Ammon's horn (tissue), 1 donor: ENCODE results near the gene CCR6.

Experiments
- DNase-seq: peaks from one replicate; pipeline ENCODE4 v3.0.0-alpha.2; 2016; ENCODE audit warnings: low spot score

Gene CCR6

GRCh38 chr6:167120583-167120903 is 2.4 kb upstream of the CCR6 start:
- DNase-seq: no peak

DNA sequence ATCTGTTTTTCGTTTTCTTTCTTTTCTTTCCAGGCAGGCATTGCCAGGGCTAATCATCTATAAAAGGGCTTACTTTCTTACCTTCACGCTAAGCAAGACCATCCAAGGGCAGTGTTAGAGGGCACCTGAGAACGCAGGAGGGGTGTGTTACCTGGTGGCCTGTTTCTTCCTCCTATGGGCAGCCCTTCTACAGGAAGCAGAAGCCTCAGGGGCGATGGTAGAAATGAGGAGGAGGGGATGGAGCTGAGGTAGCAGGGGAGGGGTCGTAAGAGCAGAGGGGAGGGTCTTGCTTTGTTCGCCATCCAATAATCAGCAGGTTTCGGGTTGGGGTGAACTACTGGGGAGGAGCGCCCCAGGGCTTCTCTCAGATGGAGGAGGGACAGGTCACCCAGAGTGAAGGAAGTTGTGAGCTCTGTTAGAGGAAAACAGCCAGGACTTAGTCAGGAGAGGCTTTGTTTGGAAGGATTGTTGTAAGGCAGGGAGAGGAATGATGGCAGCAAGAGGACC is 1.5 kb upstream of the CCR6 start:
- no peak for DNase-seq

DNA sequence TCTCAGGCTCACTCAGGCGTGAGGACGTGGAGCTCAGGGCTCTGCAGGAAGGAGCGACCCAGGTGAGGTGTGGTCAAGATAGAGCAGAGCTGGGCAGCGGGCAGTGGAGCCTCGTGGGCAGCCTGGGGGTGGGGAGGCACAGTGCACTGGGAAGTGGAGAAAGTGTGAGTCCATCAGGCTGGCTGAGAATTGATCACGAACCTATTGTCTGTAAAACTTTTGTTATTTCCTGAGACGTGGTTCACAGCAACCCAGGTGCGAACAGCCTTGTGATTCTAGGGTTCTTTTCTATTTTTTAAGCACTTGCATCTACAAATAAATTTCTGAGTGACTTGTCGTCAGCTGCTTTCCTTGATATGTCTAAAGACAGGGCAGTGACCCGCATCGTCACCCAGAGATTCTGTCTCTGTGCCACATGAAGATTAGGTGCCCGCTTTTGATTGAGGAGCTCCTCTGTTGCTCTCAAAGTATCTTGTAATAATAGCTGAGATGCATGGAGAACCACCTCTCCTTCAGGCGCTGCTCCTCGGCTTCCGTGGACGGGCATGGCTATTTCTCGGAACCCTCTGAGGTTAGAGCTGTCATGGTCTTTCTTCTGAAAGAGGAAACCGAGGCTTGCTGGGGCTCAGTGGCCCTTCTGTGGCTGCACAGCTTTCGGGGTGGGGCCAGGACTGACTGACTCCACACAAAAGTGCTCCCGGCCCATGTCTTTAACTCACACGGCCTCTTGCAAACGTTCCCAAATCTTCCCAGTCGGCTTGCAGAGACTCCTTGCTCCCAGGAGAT is 662 bp upstream of the CCR6 start:
- DNase-seq: no peak

- DNase-seq: no peak
These were observed 1.9 kb downstream of the CCR6 start for GRCh38 chr6:167124753-167125152.

DNA sequence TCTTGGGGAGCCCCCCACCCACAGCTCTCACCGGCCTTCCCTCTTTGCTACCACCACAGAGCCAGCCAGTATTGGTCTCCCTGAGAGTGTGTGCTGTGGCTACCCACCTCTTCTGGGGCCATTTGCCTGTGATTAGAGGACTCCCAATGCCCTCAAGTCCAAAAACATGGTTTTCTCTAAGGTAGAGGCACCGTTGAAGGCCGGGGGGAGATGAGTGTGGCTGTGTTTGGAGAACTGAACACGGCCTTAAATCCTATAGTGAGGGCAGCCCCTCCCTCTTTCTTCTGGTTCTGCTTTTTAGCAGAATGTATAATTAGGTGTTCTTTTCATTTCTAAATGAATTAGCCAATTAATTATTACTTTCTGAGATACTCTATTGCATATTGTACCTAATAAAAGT is 2.5 kb downstream of the CCR6 start:
- DNase-seq: no peak

DNA sequence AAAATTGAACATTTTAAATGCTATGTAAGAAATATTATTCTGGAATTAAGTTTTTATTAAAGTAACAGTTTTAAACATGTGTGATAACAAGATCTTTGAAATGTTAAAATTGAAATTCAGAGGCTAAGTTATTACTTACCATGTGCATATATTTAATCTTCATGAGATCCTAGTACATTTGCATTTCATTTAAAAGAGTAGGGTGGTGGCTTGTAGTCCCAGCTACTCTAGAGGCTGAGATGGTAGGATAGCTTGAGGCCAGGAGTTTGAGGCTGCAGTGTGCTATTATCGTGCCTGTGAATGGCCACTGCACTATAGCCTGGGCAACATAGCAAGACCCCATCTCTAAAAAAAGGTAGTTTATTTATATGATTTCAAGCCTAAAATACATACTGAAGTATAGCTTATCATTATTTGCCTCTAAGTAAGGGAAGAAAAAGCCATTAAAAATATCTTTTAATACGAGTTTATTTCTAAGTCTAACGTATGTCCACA is 3.0 kb downstream of the CCR6 start:
- DNase-seq: no peak

DNA sequence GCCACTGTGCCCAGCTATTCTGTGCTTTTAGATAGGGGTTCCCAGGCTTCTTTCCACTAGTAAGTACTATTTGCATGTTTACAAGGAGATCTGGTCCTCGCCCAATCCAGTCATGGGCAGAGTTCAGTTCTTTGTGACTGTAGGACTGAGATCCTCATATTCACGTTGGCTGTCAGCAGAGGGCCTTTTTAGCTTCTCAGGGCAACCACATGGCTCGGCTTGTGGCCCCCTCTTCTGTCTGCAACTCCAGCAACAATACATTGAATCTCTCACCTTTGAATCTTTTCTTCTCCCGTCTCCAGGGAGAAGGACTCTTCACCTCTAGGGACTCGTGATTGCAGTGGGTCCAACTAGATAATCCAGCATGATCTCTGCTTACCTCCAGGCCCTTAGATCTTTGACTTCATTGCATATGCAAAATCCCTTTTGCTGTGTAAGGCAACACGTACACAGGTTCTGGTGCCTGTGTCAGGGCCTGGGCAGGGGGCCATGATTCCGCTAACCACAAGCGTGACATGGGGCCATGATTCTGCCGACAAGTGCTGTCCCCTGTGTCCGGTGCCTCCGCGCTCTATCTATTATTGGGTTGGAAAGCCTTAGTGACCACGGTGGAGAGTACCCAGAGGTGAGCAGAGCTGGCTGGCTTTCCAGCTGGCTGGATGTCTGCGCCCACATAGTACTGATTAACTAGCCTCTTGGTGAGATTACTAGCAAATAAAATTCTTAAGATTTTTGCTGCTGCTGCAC is 5.1 kb downstream of the CCR6 start:
- DNase-seq: no peak

DNA sequence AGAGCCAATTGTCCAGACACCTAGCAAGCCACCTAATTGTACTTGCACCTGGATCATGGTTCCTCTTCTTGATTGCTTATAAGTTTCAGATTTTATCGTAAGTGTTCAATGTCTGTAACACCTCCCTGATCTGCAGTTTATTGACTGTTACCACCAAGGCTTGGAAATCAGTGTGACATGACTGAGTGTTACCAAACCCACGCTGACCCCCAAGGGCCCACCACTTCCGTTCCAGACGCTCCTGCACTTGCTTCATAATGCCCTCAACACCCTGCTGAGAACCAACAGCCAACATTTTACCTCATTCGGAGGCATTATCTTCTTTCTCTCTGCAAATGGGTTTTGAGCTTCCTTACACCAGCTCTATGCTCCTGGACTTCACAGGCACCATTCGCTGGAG is 6.3 kb downstream of the CCR6 start:
- DNase-seq: no peak

DNA sequence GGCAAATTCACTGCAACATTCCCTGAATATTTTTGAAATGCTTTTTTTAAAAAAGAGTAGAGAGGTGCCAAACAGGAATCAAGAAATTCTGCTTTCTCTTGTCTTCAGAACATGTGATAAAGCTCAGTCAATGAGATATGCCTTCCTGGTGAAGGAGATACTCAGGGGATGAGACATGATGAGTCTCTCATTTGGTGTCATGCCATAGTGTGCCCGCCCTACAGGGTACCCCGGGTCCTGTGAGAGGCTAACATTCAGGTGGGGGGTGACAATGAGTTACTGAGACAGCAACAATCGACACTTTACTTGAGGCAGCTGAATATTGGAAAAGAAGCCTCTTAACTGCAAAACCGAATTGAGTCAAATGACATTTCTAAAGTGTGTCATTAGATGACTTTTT is 6.7 kb downstream of the CCR6 start:
- DNase-seq: no peak

- no peak for DNase-seq
These were observed 7.2 kb downstream of the CCR6 start for GRCh38 chr6:167130008-167130677.

- DNase-seq: no peak
These were observed 8.1 kb downstream of the CCR6 start for GRCh38 chr6:167130712-167131684.

DNA sequence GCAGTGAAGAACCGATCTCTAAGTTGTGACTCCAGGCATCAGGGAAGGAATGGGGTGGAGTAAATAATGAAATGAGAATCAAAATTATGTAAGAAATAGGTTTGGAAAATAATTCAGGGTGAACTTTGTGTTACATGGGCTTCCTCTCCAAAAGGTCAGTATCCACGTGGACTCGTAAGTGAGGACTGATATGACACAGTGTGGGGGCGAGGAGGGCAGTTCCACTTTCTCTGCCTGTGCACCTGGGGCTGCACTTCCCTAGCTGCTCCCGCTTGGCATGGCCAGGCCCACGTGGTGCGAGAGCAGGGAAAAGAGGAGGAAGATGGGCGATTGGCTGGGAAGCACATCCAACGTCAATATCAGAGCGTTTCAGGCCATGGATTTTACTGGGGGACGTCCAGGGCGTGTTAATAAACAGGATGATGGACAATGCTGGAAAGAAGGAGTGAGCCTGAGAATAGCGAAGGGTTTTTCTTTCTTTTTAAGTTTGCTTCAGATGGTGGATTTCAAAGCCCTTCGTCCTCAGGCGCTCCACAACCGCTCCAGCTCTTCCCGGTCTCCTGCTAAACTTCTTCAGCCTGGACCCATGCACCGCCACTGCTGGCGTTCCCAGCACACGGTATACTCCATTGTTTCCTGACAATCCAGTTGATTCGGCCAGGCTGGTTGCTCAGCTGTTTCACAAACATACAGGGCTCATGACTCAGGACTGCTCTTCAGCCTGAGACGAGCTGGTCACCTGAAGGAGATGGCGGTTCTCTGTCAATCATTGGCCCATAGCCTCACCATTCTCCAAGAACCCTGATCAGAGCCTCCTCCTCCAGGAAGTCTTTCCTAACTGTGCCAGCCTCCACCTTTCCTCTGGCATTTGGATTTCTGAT is 11.8 kb downstream of the CCR6 start:
- DNase-seq: no peak

DNA sequence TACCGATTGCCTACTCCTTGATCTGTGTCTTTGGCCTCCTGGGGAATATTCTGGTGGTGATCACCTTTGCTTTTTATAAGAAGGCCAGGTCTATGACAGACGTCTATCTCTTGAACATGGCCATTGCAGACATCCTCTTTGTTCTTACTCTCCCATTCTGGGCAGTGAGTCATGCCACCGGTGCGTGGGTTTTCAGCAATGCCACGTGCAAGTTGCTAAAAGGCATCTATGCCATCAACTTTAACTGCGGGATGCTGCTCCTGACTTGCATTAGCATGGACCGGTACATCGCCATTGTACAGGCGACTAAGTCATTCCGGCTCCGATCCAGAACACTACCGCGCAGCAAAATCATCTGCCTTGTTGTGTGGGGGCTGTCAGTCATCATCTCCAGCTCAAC is 13.5 kb downstream of the CCR6 start:
- DNase-seq: no peak

DNA sequence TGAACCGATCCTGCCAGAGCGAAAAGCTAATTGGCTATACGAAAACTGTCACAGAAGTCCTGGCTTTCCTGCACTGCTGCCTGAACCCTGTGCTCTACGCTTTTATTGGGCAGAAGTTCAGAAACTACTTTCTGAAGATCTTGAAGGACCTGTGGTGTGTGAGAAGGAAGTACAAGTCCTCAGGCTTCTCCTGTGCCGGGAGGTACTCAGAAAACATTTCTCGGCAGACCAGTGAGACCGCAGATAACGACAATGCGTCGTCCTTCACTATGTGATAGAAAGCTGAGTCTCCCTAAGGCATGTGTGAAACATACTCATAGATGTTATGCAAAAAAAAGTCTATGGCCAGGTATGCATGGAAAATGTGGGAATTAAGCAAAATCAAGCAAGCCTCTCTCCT is 14.2 kb downstream of the CCR6 start:
- DNase-seq: no peak

DNA sequence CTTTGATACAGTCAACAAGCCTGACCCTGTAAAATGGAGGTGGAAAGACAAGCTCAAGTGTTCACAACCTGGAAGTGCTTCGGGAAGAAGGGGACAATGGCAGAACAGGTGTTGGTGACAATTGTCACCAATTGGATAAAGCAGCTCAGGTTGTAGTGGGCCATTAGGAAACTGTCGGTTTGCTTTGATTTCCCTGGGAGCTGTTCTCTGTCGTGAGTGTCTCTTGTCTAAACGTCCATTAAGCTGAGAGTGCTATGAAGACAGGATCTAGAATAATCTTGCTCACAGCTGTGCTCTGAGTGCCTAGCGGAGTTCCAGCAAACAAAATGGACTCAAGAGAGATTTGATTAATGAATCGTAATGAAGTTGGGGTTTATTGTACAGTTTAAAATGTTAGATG is 15.0 kb downstream of the CCR6 start:
- DNase-seq: no peak

GRCh38 chr6:167139761-167140160 is 16.9 kb downstream of the CCR6 start:
- DNase-seq: no peak

GRCh38 chr6:167140589-167141474 is 17.9 kb downstream of the CCR6 start:
- no peak for DNase-seq

- DNase-seq: peak; percentile 53
These were observed 19.0 kb downstream of the CCR6 start for GRCh38 chr6:167141667-167142432.

DNA sequence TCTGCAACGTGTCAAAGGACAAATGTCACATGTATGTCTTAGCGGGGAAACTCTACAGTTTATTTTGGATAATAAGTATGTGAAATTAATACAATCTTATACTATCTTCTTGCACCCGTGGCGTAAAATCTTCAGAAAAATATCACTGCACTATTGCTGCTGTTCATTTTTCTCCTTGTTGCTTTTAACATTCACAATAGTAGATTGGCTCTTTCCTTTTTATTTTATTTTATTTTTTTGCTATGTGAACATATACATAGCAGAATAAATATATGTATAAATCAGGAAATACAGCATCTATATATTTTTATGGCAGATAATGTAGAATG is 19.5 kb downstream of the CCR6 start:
- no peak for DNase-seq
